Common myeloid progenitor, CD34-positive (primary cell): ENCODE results near the gene OPHN1.

Experiments
- CTCF ChIA-PET: fragments of 350-600 bp; sonication (Branson Sonifier 250); formaldehyde crosslinking; loops from one replicate; lab custom pipeline; 2021; ENCODE audit warnings: antibody characterized with exemption; lab: Charles Lee
- POLR2A ChIA-PET: fragments of 350-600 bp; sonication (Branson Sonifier 250); formaldehyde crosslinking; loops from one replicate; lab custom pipeline; 2021; ENCODE audit warnings: antibody characterized with exemption; lab: Charles Lee
- DNase-seq, 3 donors: peaks; one replicate each; pipeline versions ENCODE4 v3.0.0 to v3.0.0-alpha.2; 2013
- H3K27ac ChIP-seq, 2 experiments: 1 replicate in 1 of 2; 2 replicates in 1 of 2; pipeline ENCODE4 v1.7.0; 2013; ENCODE audit warnings: inconsistent platforms in 2 of 2, low read length in 2 of 2, mild to moderate bottlenecking in 2 of 2, low read depth in 1 of 2, moderate library complexity in 1 of 2; ENCODE audit not compliant: severe bottlenecking in 2 of 2, insufficient read depth in 1 of 2, poor library complexity in 1 of 2
- H3K27me3 ChIP-seq, 5 experiments: replicated peaks in 2 of 5; 1 replicate in 3 of 5; 2 replicates in 2 of 5; pipeline versions ENCODE4 v1.6.1 to v1.7.0; 2013; ENCODE audit warnings: low read length in 4 of 5, mild to moderate bottlenecking in 2 of 5, moderate library complexity in 2 of 5, inconsistent platforms in 1 of 5; ENCODE audit not compliant: insufficient read depth in 5 of 5, control insufficient read depth in 4 of 5
- H3K36me3 ChIP-seq, 4 experiments: 1 replicate in 2 of 4; 2 replicates in 2 of 4; pipeline versions ENCODE4 v1.6.1 to v1.7.0; 2013; ENCODE audit warnings: low read length in 3 of 4, control low read depth in 1 of 4, mild to moderate bottlenecking in 1 of 4; ENCODE audit not compliant: control insufficient read depth in 4 of 4, insufficient read depth in 4 of 4
- H3K4me1 ChIP-seq, 4 experiments: 1 replicate in 3 of 4; 2 replicates in 1 of 4; pipeline versions ENCODE4 v1.6.1 to v1.7.1; 2013; ENCODE audit warnings: low read length in 3 of 4, mild to moderate bottlenecking in 3 of 4, control low read depth in 1 of 4, inconsistent platforms in 1 of 4, moderate library complexity in 1 of 4; ENCODE audit not compliant: control insufficient read depth in 4 of 4, insufficient read depth in 4 of 4; ENCODE audit errors: control extremely low read depth in 1 of 4
- H3K4me3 ChIP-seq, 7 experiments: 1 replicate in 4 of 7; 2 replicates in 3 of 7; pipeline versions ENCODE4 v1.5.1 to v1.7.0; 2013; ENCODE audit warnings: mild to moderate bottlenecking in 7 of 7, low read length in 6 of 7, moderate library complexity in 6 of 7, inconsistent platforms in 2 of 7, low read depth in 2 of 7, control low read depth in 1 of 7; ENCODE audit not compliant: insufficient read depth in 4 of 7, control insufficient read depth in 1 of 7; ENCODE audit errors: extremely low read depth in 1 of 7
- H3K9me3 ChIP-seq, 5 experiments: 1 replicate in 4 of 5; 2 replicates in 1 of 5; pipeline versions ENCODE4 v1.6.1 to v1.7.1; 2013; ENCODE audit warnings: low read length in 4 of 5, mild to moderate bottlenecking in 2 of 5, inconsistent platforms in 1 of 5, low read depth in 1 of 5, moderate library complexity in 1 of 5; ENCODE audit not compliant: control insufficient read depth in 4 of 5, insufficient read depth in 2 of 5; ENCODE audit errors: control extremely low read depth in 1 of 5
- WGBS: methylation state at CpG from one replicate; pipeline ENCODE4 v1.1.5; 2013; ENCODE audit not compliant: insufficient coverage; 5-methylcytosine and 5-hydroxymethylcytosine counted together

Gene OPHN1

GRCh38 chrX:68139791-68140190, 293.5 kb downstream of the OPHN1 start:
- H3K4me3 ChIP-seq: no peak overlapping the region
- no peaks in the 10 kb centered on the region for H3K27me3 ChIP-seq
- H3K36me3 ChIP-seq: no peaks in the 10 kb centered on the region
- H3K27ac ChIP-seq: no peak overlapping the region
- 100% methylated on average over 1 of the region's 2 CpGs for WGBS
- ChIA-PET POLR2A (no interaction called here), CTCF (no interaction called here)
- no peaks in the 10 kb centered on the region for H3K4me1 ChIP-seq
- H3K9me3 ChIP-seq: no peaks in the 10 kb centered on the region
- no peak for DNase-seq

GRCh38 chrX:68133181-68133580, 300.1 kb downstream of the OPHN1 start:
- ChIA-PET POLR2A (no interaction called here), CTCF (no interaction called here)
- H3K27ac ChIP-seq: no peak overlapping the region
- H3K36me3 ChIP-seq: no peaks in the 10 kb centered on the region
- H3K27me3 ChIP-seq: no peaks in the 10 kb centered on the region
- no peaks in the 10 kb centered on the region for H3K9me3 ChIP-seq
- no peak for DNase-seq
- no peak overlapping the region for H3K4me3 ChIP-seq
- WGBS: 62% methylated on average over 2 of the region's 4 CpGs
- H3K4me1 ChIP-seq: no peaks in the 10 kb centered on the region

GRCh38 chrX:68132749-68133148, 300.5 kb downstream of the OPHN1 start:
- no peaks in the 10 kb centered on the region for H3K27me3 ChIP-seq
- ChIA-PET CTCF (no interaction called here), POLR2A (no interaction called here)
- H3K36me3 ChIP-seq: no peaks in the 10 kb centered on the region
- no peaks in the 10 kb centered on the region for H3K4me1 ChIP-seq
- no peak overlapping the region for H3K27ac ChIP-seq
- WGBS: 91% methylated on average over 24 of the region's 29 CpGs
- DNase-seq: no peak
- H3K9me3 ChIP-seq: no peaks in the 10 kb centered on the region
- H3K4me3 ChIP-seq: no peak overlapping the region

GRCh38 chrX:68121835-68122234, 311.5 kb downstream of the OPHN1 start:
- no peak overlapping the region for H3K27ac ChIP-seq
- peaks cover 0 to 3% (median 0%) of the 10 kb centered on the region in 5 experiments for H3K9me3 ChIP-seq
- no peaks in the 10 kb centered on the region for H3K4me1 ChIP-seq
- H3K36me3 ChIP-seq: no peaks in the 10 kb centered on the region
- CTCF ChIA-PET: no interaction called here
- 73% methylated on average over 2 of the region's 2 CpGs for WGBS
- no peak overlapping the region for H3K4me3 ChIP-seq
- POLR2A ChIA-PET: no interaction called here
- no peak for DNase-seq
- H3K27me3 ChIP-seq: peaks cover 0 to 2% (median 0%) of the 10 kb centered on the region in 5 experiments

- H3K27ac ChIP-seq: no peak overlapping the region
- H3K9me3 ChIP-seq: peaks cover 0 to 3% (median 0%) of the 10 kb centered on the region in 5 experiments
- 43% methylated on average over 1 of the region's 1 CpG for WGBS
- no peaks in the 10 kb centered on the region for H3K4me1 ChIP-seq
- CTCF ChIA-PET: no interaction called here
- DNase-seq: no peak
- POLR2A ChIA-PET: no interaction called here
- H3K27me3 ChIP-seq: peaks cover 0 to 2% (median 0%) of the 10 kb centered on the region in 5 experiments
- H3K4me3 ChIP-seq: no peak overlapping the region
- H3K36me3 ChIP-seq: no peaks in the 10 kb centered on the region
Observed at GRCh38 chrX:68121371-68121770, 311.9 kb downstream of the OPHN1 start.

GRCh38 chrX:68115371-68115770, 317.9 kb downstream of the OPHN1 start:
- peaks cover 0 to 26% (median 11%) of the 10 kb centered on the region in 4 experiments for H3K4me1 ChIP-seq
- DNase-seq: peak in 2 of 3 donors; percentile 43 to 64
- ChIA-PET CTCF (interaction anchor here (0.9 kb wide), 1 partner anchor 65 kb away, joined by 3 read pairs; no protein-coding TSS in a partner anchor), POLR2A (no interaction called here)
- H3K9me3 ChIP-seq: no peaks in the 10 kb centered on the region
- peak overlapping the region in 1 of 2 experiments; percentile 34 for H3K27ac ChIP-seq
- H3K4me3 ChIP-seq: no peak overlapping the region
- peaks cover 0 to 2% (median 0%) of the 10 kb centered on the region in 4 experiments for H3K36me3 ChIP-seq
- H3K27me3 ChIP-seq: no peaks in the 10 kb centered on the region

GRCh38 chrX:68114573-68115129, 318.6 kb downstream of the OPHN1 start:
- Histone ChIP-seq H3K4me1 (peaks cover 0 to 26% (median 11%) of the 10 kb centered on the region in 4 experiments), H3K27ac (peak overlapping the region in 1 of 2 experiments; percentile 34), H3K4me3 (no peak overlapping the region), H3K27me3 (no peaks in the 10 kb centered on the region), H3K9me3 (no peaks in the 10 kb centered on the region), H3K36me3 (peaks cover 0 to 2% (median 0%) of the 10 kb centered on the region in 4 experiments)
- ChIA-PET POLR2A (no interaction called here), CTCF (interaction anchor here (0.9 kb wide), 1 partner anchor 66 kb away, joined by 3 read pairs; no protein-coding TSS in a partner anchor)
- peak; percentile 70 to 96 (median 93) for DNase-seq
- 50% methylated on average over 1 of the region's 4 CpGs for WGBS
